ENCODE results near the gene IQSEC1.

Gene IQSEC1

GRCh38 chr3:12905316-12906071 lies 167.7 kb downstream of the IQSEC1 start:
- Histone ChIP-seq H3K4me3 (ENCODE audit: low read length) (no peak overlapping the region), H3K36me3 (ENCODE audit: insufficient read depth, low read length) (peaks cover 24% of the 10 kb centered on the region), H3K27me3 (ENCODE audit: control insufficient read depth, insufficient read depth, low read length) (no peaks in the 10 kb centered on the region), H3K9ac (ENCODE audit: low read depth, low read length) (no peak overlapping the region), H3K4me2 (ENCODE audit: low read length) (no peak overlapping the region), H3K4me1 (ENCODE audit: control insufficient read depth, insufficient read depth, low read length) (no peaks in the 10 kb centered on the region), H3K9me3 (replicated peaks; ENCODE audit: low read length) (no peaks in the 10 kb centered on the region)

DNA sequence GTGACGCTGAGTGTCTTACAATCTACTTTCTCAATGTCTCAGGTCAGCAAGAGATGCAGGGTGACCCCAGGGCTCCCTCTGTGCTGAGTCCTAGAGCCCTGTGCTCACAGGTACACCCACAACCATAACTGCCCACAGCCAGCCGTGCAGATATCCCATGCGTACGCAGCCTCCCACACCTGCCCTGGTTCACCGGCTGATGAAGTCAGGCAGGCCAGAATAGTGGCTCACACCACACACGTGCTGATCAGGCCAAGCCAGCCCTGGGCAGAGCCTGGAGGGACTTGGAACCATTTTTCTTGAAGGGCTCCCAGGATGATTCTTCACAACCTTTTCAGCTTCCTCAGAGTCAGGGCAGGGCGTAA lies 168.3 kb downstream of the IQSEC1 start:
- Histone ChIP-seq H3K27me3 (ENCODE audit: control insufficient read depth, insufficient read depth, low read length) (no peaks in the 10 kb centered on the region), H3K4me3 (ENCODE audit: low read length) (no peak overlapping the region), H3K4me1 (ENCODE audit: control insufficient read depth, insufficient read depth, low read length) (no peaks in the 10 kb centered on the region), H3K9me3 (replicated peaks; ENCODE audit: low read length) (no peaks in the 10 kb centered on the region), H3K4me2 (ENCODE audit: low read length) (no peak overlapping the region), H3K9ac (ENCODE audit: low read depth, low read length) (no peak overlapping the region), H3K36me3 (ENCODE audit: insufficient read depth, low read length) (peaks cover 24% of the 10 kb centered on the region)

GRCh38 chr3:12903881-12904280 lies 169.3 kb downstream of the IQSEC1 start:
- H3K4me3 ChIP-seq (ENCODE audit: low read length): no peak overlapping the region
- no peak overlapping the region for H3K9ac ChIP-seq (ENCODE audit: low read depth, low read length)
- no peaks in the 10 kb centered on the region for H3K9me3 ChIP-seq (replicated peaks; ENCODE audit: low read length)
- H3K4me2 ChIP-seq (ENCODE audit: low read length): no peak overlapping the region
- H3K4me1 ChIP-seq (ENCODE audit: control insufficient read depth, insufficient read depth, low read length): no peaks in the 10 kb centered on the region
- H3K36me3 ChIP-seq (ENCODE audit: insufficient read depth, low read length): peaks cover 19% of the 10 kb centered on the region
- no peaks in the 10 kb centered on the region for H3K27me3 ChIP-seq (ENCODE audit: control insufficient read depth, insufficient read depth, low read length)

GRCh38 chr3:12903000-12903800 lies 170.0 kb downstream of the IQSEC1 start:
- Histone ChIP-seq H3K9me3 (replicated peaks; ENCODE audit: low read length) (no peaks in the 10 kb centered on the region), H3K4me1 (ENCODE audit: control insufficient read depth, insufficient read depth, low read length) (no peaks in the 10 kb centered on the region), H3K4me3 (ENCODE audit: low read length) (no peak overlapping the region), H3K9ac (ENCODE audit: low read depth, low read length) (no peak overlapping the region), H3K27me3 (ENCODE audit: control insufficient read depth, insufficient read depth, low read length) (no peaks in the 10 kb centered on the region), H3K4me2 (ENCODE audit: low read length) (no peak overlapping the region), H3K36me3 (ENCODE audit: insufficient read depth, low read length) (peaks cover 12% of the 10 kb centered on the region)

DNA sequence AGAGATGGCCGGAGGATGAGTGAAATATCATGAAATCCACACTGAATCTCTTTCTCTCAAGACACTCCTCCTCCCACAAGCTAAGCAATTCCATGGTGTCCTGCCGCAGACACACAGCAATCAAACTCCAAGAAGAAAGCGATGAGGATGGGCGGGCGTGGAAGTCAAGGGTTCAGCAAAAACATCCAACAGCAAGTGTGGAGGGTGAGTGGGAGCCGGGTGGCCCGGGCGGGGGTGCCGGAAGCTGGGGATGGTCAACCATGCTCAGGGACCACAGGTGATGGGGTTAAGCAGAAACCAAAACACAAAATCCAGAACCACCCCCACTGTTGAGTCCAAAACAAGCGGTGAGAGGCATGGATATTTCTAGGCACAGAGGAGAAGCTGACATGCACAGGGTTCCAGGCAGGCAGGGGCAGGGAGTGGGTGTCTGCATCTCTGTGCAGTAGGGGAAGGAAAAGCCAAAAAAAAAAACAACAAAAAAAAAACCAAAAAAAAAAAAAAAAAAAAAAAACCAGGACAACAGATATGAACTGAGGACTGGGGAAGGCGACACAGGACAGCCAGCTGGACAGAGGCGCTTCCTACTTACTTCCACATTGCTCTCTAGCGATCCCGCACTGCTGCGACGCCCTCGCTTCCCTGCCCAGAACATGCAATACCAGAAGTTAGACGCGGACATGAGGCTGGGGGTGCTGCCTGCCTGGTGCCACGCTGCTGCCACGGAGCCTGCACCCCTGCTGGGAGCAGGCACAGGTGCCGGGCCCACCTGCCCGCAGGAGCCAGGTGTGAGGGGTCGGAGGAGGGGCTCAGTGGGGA lies 170.8 kb downstream of the IQSEC1 start:
- H3K9ac ChIP-seq (ENCODE audit: low read depth, low read length): no peak overlapping the region
- no peak overlapping the region for H3K4me2 ChIP-seq (ENCODE audit: low read length)
- no peak overlapping the region for H3K4me3 ChIP-seq (ENCODE audit: low read length)
- no peaks in the 10 kb centered on the region for H3K4me1 ChIP-seq (ENCODE audit: control insufficient read depth, insufficient read depth, low read length)
- peaks cover 12% of the 10 kb centered on the region for H3K36me3 ChIP-seq (ENCODE audit: insufficient read depth, low read length)
- no peaks in the 10 kb centered on the region for H3K9me3 ChIP-seq (replicated peaks; ENCODE audit: low read length)
- H3K27me3 ChIP-seq (ENCODE audit: control insufficient read depth, insufficient read depth, low read length): no peaks in the 10 kb centered on the region

- no peak overlapping the region for H3K4me2 ChIP-seq (ENCODE audit: low read length)
- H3K9ac ChIP-seq (ENCODE audit: low read depth, low read length): no peak overlapping the region
- no peak overlapping the region for H3K4me3 ChIP-seq (ENCODE audit: low read length)
- no peaks in the 10 kb centered on the region for H3K9me3 ChIP-seq (replicated peaks; ENCODE audit: low read length)
- H3K4me1 ChIP-seq (ENCODE audit: control insufficient read depth, insufficient read depth, low read length): no peaks in the 10 kb centered on the region
- H3K27me3 ChIP-seq (ENCODE audit: control insufficient read depth, insufficient read depth, low read length): no peaks in the 10 kb centered on the region
- peaks cover 12% of the 10 kb centered on the region for H3K36me3 ChIP-seq (ENCODE audit: insufficient read depth, low read length)
Measured at GRCh38 chr3:12901623-12902045, 171.6 kb downstream of the IQSEC1 start.

DNA sequence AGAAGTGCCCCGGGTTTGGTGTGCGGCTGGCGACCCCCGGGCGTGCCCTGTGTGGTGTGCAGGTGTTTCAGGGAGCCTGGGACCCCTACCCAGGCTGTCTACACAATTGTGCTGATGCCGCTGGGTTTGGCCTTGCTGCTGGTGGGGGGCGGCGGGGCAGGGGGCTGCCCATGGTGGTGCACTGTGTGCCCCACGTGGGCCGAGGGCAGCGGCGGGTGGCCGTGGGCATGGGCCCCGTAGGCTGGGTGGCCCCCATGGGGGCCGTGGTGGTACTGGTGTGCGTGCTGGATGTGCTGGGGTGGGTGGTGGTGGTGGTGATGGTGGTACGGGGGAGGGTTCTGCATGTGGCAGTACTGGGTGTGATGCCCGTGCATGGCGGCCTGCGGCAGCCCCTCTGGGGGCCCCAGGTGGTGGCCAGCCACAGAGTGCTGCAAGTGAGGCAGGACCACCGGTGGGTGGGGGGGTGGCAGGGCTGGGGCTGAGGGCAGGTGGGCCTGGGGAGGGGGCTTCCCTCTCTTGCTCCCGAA lies 172.3 kb downstream of the IQSEC1 start:
- Histone ChIP-seq H3K9me3 (replicated peaks; ENCODE audit: low read length) (no peaks in the 10 kb centered on the region), H3K27me3 (ENCODE audit: control insufficient read depth, insufficient read depth, low read length) (no peaks in the 10 kb centered on the region), H3K4me2 (ENCODE audit: low read length) (no peak overlapping the region), H3K4me1 (ENCODE audit: control insufficient read depth, insufficient read depth, low read length) (no peaks in the 10 kb centered on the region), H3K9ac (ENCODE audit: low read depth, low read length) (no peak overlapping the region), H3K4me3 (ENCODE audit: low read length) (no peak overlapping the region), H3K36me3 (ENCODE audit: insufficient read depth, low read length) (peaks cover 12% of the 10 kb centered on the region)

GRCh38 chr3:12898965-12899755 lies 174.1 kb downstream of the IQSEC1 start:
- no peak overlapping the region for H3K4me2 ChIP-seq (ENCODE audit: low read length)
- H3K27me3 ChIP-seq (ENCODE audit: control insufficient read depth, insufficient read depth, low read length): peaks cover under 1% of the 10 kb centered on the region
- H3K4me3 ChIP-seq (ENCODE audit: low read length): no peak overlapping the region
- no peaks in the 10 kb centered on the region for H3K4me1 ChIP-seq (ENCODE audit: control insufficient read depth, insufficient read depth, low read length)
- peaks cover 5% of the 10 kb centered on the region for H3K36me3 ChIP-seq (ENCODE audit: insufficient read depth, low read length)
- H3K9me3 ChIP-seq (replicated peaks; ENCODE audit: low read length): no peaks in the 10 kb centered on the region
- H3K9ac ChIP-seq (ENCODE audit: low read depth, low read length): no peak overlapping the region

DNA sequence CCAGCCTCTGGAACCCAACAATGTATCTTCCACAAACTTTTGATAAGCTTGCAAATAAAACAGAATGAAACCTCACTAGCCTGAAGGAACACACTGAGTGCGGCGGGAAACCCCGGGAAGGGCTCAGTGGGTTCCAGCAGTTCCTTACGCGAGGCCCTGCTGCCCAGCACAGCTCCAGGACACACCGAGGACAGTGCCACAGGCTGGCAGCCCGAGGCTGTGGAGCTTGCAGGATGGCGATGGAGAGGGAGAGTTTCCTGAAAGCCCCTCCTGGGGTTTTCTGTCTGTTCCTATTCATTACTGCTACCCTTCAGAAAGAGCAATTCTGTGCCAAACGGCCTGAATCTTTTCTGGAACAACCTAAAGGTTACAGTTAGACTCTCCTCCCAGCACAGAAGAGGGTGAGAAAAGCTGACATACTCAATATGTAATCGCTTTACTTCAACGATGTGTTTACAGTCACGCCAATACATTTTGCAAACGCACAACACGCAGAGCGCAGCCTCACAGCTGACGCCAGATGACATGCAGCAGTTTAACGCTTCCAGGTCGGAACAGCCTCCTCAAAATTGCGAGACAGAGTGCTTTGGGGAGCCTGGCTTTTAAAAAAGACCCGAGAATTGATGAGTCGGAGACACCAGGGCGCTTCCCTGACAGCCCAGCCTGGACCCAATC lies 174.8 kb downstream of the IQSEC1 start:
- Histone ChIP-seq H3K36me3 (ENCODE audit: insufficient read depth, low read length) (peaks cover 5% of the 10 kb centered on the region), H3K27me3 (ENCODE audit: control insufficient read depth, insufficient read depth, low read length) (peaks cover 8% of the 10 kb centered on the region), H3K9ac (ENCODE audit: low read depth, low read length) (no peak overlapping the region), H3K4me3 (ENCODE audit: low read length) (no peak overlapping the region), H3K9me3 (replicated peaks; ENCODE audit: low read length) (no peaks in the 10 kb centered on the region), H3K4me2 (ENCODE audit: low read length) (no peak overlapping the region), H3K4me1 (ENCODE audit: control insufficient read depth, insufficient read depth, low read length) (no peaks in the 10 kb centered on the region)

DNA sequence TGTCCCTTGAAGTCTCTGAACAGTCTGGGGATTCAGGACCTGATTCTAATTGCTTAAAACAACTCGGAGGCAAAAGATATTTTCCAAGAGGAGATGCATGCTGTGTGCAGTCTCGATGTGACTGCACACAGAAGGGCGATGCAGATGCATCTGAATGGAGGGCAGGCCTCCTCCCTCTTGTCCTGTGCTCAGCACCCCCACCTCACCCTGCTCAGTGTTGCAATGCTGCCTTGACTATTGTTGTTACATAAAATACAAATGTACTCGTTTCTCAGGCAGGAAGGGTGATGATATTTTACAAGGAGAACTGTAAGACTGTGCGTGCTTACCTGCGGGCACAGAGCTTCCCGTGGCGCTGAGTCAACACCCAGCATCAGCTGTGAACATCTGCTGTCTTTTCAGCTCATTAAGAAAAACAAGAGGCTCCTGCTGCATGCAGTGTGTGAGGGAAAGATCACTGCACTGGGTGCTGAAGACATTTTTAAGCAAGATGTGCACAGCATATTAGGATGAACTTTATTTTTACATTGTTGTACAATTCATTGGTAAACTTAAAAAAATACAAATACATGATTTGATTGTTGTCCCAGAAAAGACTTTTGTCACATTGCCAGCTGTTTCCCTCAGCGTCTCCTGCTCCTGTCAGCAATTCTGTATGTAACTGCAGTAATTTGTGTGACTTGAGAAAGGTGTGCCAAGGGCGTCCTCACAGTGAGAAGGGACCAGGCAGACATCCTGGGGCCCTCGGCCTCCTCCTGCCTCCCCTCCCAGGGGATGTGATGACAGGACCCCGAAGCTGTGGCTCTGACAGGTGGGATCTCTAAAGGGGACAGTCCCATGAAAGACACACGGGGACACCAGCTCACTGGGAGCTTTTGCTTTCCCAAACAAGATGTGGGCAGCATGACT lies 175.6 kb downstream of the IQSEC1 start:
- Histone ChIP-seq H3K36me3 (ENCODE audit: insufficient read depth, low read length) (no peaks in the 10 kb centered on the region), H3K4me3 (ENCODE audit: low read length) (no peak overlapping the region), H3K9ac (ENCODE audit: low read depth, low read length) (no peak overlapping the region), H3K9me3 (replicated peaks; ENCODE audit: low read length) (no peaks in the 10 kb centered on the region), H3K4me2 (ENCODE audit: low read length) (no peak overlapping the region), H3K27me3 (ENCODE audit: control insufficient read depth, insufficient read depth, low read length) (peaks cover 8% of the 10 kb centered on the region), H3K4me1 (ENCODE audit: control insufficient read depth, insufficient read depth, low read length) (no peaks in the 10 kb centered on the region)
